Sigmoid colon (tissue), 4 donors: ENCODE results near the gene RAET1G.

Source experiments
- EP300 ChIP-seq, 4 donors: sonication (generic); formaldehyde crosslinking; IDR thresholded peaks; one replicate each; pipeline ENCODE4 v1.6.1; 2017; ENCODE audit warnings: antibody characterized with exemption in 4 of 4
- POLR2A ChIP-seq, 2 donors: fragments of 450-650 bp; IDR thresholded peaks; one replicate each; pipeline ENCODE4 v1.6.1; 2016; ENCODE audit warnings: antibody characterized with exemption in 2 of 2, mild to moderate bottlenecking in 2 of 2, moderate library complexity in 2 of 2
- TF ChIP-seq, protein P1 (sequence below), 4 experiments: fragments of 450-650 bp in 3 of 4; fragments of 200-600 bp in 1 of 4; IDR thresholded peaks; one replicate each; pipeline ENCODE4 v1.5.1; 2016 to 2019; ENCODE audit warnings: antibody characterized with exemption in 4 of 4, mild to moderate bottlenecking in 3 of 4, moderate library complexity in 2 of 4

DNA sequence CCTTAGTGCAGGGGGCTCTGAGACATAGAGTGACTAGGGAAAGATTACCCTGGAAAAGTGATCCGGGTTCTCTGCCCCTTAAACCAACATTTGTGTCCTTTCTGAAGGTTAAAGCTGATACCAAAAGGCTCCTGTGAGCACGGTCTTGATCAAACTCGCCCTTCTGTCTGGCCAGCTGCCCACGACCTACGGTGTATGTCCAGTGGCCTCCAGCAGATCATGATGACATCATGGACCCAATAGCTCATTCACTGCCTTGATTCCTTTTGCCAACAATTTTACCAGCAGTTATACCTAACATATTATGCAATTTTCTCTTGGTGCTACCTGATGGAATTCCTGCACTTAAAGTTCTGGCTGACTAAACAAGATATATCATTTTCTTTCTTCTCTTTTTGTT lies 25.7 kb upstream of the RAET1G start:
- TF ChIP-seq POLR2A (IDR thresholded peaks at IDR 0.05) (no peak), EP300 (IDR thresholded peaks at IDR 0.05) (no peak)
- TF ChIP-seq, protein P1, sequence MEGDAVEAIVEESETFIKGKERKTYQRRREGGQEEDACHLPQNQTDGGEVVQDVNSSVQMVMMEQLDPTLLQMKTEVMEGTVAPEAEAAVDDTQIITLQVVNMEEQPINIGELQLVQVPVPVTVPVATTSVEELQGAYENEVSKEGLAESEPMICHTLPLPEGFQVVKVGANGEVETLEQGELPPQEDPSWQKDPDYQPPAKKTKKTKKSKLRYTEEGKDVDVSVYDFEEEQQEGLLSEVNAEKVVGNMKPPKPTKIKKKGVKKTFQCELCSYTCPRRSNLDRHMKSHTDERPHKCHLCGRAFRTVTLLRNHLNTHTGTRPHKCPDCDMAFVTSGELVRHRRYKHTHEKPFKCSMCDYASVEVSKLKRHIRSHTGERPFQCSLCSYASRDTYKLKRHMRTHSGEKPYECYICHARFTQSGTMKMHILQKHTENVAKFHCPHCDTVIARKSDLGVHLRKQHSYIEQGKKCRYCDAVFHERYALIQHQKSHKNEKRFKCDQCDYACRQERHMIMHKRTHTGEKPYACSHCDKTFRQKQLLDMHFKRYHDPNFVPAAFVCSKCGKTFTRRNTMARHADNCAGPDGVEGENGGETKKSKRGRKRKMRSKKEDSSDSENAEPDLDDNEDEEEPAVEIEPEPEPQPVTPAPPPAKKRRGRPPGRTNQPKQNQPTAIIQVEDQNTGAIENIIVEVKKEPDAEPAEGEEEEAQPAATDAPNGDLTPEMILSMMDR (IDR thresholded peaks at IDR 0.05), result no peak
